Globus pallidus (tissue), 1 donor: Measurements from ENCODE around the gene ALDOA.

Source experiments
- DNase-seq: peaks from one replicate; pipeline ENCODE4 v3.0.0-alpha.2; 2015; ENCODE audit warnings: low spot score

ALDOA gene

GRCh38 chr16:30116291-30117207, 51.0 kb downstream of the ALDOA start:
- DNase-seq, result no peak

GRCh38 chr16:30117768-30118167, 52.2 kb downstream of the ALDOA start:
- DNase-seq, result no peak

GRCh38 chr16:30119428-30119827, 53.9 kb downstream of the ALDOA start:
- no peak for DNase-seq
